ENCODE results near the gene KCNK15. TPM values are rescaled to one million over a fixed set of nuclear protein-coding genes. Genes with fewer than 3 reads are reported as not detected.

KCNK15 gene
- total RNA-seq, 2 donors from 2014 or later, result 0.09 to 0.11 TPM

DNA sequence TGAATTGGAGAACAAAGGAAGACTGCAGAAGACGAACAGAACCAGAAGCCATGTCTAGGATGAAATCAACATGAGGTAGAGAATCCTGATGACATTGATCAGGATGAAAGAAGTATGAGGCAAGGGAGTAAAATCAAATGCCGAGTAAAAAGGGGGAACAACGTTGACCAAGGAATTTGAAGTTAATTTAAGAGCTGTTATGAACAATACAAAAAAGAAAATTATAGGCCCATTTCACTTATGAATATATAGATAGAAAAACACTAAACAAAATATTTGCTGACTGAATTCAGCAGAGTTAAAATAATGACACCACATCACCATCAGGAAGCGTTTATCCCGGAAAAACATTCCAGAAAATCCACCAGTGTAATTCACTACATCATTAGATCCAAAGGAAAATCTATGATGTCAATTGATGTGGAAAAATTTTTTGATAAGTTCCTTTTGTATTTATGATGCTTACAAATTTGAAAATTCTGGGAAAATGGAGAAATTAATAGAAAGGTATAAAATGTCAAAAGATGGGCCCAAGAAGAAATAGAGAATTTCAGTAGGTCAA, 38.6 kb upstream of the KCNK15 start:
- no peaks in the 10 kb centered on the region for H3K9me3 Mint-ChIP-seq
- ATAC-seq (replicated peaks), result no peak
- H3K27me3 Mint-ChIP-seq, result peaks cover 2% of the 10 kb centered on the region
- no peaks in the 10 kb centered on the region for H3K4me1 Mint-ChIP-seq
- no peak overlapping the region for H3K4me3 Mint-ChIP-seq
- H3K27ac Mint-ChIP-seq, result no peak overlapping the region
- no peaks in the 10 kb centered on the region for H3K36me3 Mint-ChIP-seq (ENCODE audit: low read depth)

DNA sequence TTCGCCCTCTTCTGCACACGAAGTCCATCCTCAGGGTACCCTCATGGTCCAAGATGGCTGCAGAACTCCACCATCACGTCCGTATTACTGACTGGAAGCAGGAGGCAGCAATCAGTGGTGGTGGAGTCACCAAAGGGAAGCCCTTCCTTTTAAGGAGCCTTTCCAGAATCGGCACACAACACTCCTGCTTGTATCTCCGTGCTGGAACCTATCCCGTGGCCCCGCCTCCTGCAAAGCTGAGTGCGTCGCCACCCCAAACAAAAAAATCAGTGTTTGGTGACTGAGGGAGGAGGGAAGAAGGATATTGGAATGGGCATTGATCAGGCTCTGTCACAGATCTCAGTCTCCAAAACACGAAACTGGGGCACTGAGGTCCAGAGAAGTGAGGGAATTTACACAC, 36.3 kb upstream of the KCNK15 start:
- Mint-ChIP-seq H3K4me3 (no peak overlapping the region), H3K4me1 (no peaks in the 10 kb centered on the region), H3K9me3 (no peaks in the 10 kb centered on the region), H3K27ac (no peak overlapping the region), H3K27me3 (no peaks in the 10 kb centered on the region), H3K36me3 (ENCODE audit: low read depth) (no peaks in the 10 kb centered on the region)
- ATAC-seq (replicated peaks), result no peak

DNA sequence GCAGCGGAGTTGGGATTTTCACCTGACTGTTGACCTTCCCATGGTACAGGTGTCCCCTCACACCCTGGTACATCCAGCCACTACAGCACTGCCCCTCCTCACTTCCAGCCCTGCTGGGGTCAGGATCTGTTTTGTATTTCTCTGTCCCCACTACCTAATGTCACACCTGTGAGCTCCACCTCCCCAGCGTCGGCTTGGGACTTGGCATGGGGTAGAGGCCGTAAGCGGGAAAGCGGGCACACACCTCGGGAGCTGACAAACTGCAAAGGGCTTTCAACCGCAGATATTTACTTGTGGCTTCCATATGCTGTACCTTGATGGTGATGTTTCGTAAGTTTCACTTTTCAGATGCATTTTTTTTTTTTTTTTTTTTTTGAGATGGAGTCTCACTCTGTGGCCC, 35.9 kb upstream of the KCNK15 start:
- H3K9me3 Mint-ChIP-seq, result no peaks in the 10 kb centered on the region
- H3K4me3 Mint-ChIP-seq, result no peak overlapping the region
- H3K4me1 Mint-ChIP-seq, result no peaks in the 10 kb centered on the region
- H3K27ac Mint-ChIP-seq, result no peak overlapping the region
- H3K27me3 Mint-ChIP-seq, result no peaks in the 10 kb centered on the region
- H3K36me3 Mint-ChIP-seq (ENCODE audit: low read depth), result no peaks in the 10 kb centered on the region
- ATAC-seq (replicated peaks), result no peak

DNA sequence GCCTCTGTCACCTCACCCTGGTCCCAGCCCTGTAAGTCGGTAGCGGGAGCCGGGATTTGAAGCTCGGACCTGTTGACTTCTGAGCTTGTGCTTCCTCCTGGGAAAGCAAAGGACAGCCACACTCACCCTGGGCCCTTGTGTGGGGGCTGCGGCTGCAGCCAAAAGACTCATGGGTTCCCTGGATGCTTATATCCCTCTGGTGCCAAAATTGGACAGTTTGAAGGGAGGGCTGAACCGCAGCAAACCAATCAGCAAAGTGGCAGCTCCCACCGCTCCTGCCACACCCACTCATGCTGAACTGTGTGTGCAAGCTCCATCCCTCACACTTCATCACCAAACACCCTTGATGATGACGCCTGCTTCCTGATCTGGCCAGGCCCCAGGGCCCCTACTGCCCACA, 34.4 kb upstream of the KCNK15 start:
- Mint-ChIP-seq H3K9me3 (no peaks in the 10 kb centered on the region), H3K4me3 (no peak overlapping the region), H3K36me3 (ENCODE audit: low read depth) (no peaks in the 10 kb centered on the region), H3K27me3 (no peaks in the 10 kb centered on the region), H3K27ac (no peak overlapping the region), H3K4me1 (no peaks in the 10 kb centered on the region)
- no peak for ATAC-seq (replicated peaks)

DNA sequence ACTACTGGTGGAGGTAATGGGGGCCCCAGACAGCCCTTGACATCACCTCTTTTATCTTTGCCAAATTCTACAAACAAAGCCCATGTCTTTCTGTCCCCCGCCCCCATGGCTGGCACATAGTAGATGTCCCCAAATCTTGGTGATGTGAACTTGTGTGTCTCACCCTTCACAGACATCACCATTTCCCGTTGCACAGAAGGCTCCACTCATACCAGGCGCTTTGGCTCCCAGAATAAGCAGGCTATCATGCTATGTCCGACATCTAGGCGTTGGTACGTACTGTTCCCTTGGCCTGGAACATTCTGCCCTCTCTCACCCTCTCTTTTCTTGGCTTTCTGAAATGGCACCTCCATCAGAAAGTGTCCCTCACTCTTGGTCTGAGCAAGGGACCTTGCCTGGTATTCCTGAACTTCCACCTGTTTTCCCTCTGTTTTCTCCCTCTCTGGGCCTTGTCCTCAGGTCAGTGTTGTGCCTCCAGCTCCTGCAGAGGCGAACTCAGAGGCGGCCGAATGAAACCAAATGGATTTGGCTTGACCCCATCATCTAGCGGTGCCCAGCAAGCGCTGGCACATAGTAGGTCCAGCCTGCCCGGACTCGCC, 31.5 kb upstream of the KCNK15 start:
- no peaks in the 10 kb centered on the region for H3K27me3 Mint-ChIP-seq
- no peaks in the 10 kb centered on the region for H3K9me3 Mint-ChIP-seq
- H3K36me3 Mint-ChIP-seq (ENCODE audit: low read depth), result no peaks in the 10 kb centered on the region
- no peak overlapping the region for H3K27ac Mint-ChIP-seq
- H3K4me3 Mint-ChIP-seq, result no peak overlapping the region
- ATAC-seq (replicated peaks), result no peak
- H3K4me1 Mint-ChIP-seq, result no peaks in the 10 kb centered on the region

DNA sequence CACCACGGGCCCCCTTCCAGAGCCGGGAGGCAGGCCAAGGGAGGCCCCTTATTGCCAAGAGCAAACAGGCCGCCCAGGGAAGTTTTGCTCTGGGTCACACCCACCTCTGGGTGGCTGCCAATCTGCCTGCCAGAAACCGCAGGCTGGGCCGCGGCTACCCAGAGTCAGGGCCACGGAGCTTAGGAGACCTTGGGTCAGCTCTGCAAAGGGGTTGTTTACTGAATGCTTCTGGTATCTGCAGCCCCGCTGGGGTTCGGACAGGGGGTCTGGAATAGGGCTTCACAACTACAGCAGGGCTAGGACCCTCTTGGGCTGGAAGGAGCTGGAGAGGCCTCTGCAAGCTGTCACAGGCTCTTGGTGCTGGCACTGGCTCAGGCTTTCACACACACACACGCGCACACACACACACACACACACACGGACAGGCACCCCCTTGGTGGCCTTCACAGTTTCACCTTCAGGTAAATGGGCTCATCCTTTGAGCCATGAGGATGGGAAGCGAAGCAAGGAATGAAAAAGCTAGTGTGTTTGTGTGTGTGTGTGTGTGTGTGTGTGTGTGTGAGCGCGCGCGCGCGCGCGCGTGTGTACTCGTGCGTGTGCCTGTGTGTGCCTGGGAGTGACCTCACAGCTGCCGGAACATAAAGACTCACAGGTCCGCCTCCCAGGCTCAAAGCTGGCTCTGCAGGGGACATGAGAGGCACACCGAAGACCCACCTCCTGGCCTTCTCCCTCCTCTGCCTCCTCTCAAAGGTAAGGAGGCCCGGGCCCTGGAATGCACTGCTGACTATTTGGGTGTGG, 30.8 kb upstream of the KCNK15 start, which contains the start of gene CCN5:
CCN5 (plus strand) TSS at position 669 of the 798 bp plus-strand sequence; CDS start at position 691, 22 bp downstream.
- Mint-ChIP-seq H3K9me3 (no peaks in the 10 kb centered on the region), H3K27me3 (no peaks in the 10 kb centered on the region), H3K4me1 (no peaks in the 10 kb centered on the region), H3K27ac (no peak within 1 kb of the TSS), H3K4me3 (no peak within 1 kb of the TSS), H3K36me3 (ENCODE audit: low read depth) (no peaks in the 10 kb centered on the region)
- ATAC-seq (replicated peaks), result no peak

DNA sequence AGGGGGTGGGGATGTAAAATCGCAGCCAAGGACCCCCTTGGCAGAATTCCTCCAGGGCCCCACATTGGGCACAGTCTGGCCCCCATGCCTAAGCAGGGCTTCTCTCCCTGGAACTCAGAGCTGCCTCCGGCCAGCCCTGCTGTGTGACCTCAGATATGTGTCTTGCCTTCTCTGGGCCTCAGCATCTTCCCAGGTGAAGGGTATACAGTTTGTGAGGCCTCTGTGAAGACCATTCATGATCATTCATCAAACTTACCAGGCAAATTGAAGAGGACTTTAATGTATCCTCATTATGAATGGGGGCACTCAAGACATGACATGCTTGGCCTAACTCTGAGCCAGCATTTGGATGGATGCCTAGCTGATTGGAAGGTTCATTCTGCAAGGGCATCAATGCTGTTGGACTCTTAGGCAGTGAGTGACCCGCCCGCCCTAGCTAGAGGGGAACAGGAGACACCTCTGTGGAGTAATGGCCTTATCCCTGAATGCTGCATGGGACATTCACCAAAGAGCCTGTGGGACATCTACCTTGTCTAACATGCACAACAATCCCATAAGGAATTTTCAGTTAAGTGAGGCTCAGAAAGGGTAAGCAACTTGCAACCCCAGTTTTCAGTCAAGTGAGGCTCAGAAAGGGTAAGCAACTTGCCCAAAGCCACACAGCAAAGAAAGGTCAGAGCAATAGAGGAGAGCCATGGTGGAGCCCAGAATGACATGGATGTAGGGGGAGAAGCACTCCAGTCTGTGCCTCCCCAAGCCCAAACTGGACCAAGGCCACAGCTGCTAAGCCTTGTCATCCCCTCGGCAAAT, 30.0 kb upstream of the KCNK15 start:
- no peak overlapping the region for H3K4me3 Mint-ChIP-seq
- no peak overlapping the region for H3K27ac Mint-ChIP-seq
- no peaks in the 10 kb centered on the region for H3K4me1 Mint-ChIP-seq
- no peaks in the 10 kb centered on the region for H3K36me3 Mint-ChIP-seq (ENCODE audit: low read depth)
- no peak for ATAC-seq (replicated peaks)
- H3K9me3 Mint-ChIP-seq, result no peaks in the 10 kb centered on the region
- H3K27me3 Mint-ChIP-seq, result no peaks in the 10 kb centered on the region

DNA sequence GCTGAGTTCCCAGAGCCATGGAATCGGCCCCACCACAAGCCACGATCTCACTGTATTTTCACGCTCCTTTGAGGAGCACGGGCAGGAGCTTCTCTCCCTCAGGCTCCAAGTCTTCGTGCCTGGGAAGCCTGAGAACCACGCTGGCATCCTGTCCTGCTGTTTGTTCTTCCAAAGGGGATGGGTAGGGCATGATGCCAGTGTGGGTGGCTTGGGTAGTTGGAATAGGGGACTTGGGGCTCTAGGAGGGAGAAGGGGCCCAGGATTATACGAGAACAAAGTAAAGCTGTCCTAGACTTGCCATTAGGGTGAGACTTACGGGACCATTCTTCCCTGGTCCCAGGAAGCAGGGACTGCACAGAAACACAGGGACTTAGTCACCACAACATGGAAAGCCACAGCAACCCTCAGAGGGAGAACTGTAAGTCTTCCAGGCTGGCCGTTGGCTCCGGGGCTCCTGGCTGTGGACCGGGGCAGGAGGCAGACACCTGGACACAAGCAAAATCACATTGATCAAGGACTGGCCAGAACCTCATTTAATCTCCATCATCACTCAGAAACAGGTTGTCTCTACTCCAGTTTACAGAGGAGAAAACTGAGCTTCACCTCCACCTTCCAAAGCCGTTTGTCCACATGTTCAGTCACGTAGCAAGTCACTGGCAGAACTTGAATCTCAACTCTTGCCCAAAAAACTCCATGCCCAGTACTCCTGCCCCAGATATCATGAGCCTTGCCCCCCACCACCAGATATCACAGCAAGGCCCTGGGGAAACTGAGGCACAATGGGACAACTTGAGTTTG, 29.2 kb upstream of the KCNK15 start:
- Mint-ChIP-seq H3K9me3 (no peaks in the 10 kb centered on the region), H3K36me3 (ENCODE audit: low read depth) (no peaks in the 10 kb centered on the region), H3K27ac (no peak overlapping the region), H3K4me3 (no peak overlapping the region), H3K4me1 (no peaks in the 10 kb centered on the region), H3K27me3 (no peaks in the 10 kb centered on the region)
- ATAC-seq (replicated peaks), result no peak

DNA sequence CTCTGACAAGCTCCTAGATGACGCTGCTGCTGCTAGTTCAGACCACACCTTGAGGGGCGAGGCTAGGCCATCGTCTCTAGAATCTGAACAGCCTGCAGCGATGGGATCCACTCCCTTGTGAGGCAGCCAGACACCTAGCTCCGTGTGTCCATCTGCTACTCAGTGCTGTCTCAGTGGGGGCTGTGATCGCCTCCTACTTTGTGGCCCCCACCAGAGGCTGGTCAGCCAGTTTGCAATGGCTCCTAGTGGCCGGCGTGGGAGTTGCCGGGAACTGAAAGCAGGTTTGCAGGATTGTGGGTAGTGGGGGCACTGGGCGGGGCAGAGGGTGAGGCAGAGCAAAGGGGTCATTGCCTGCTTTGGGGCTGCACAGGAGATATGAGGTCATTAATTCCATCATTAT, 27.7 kb upstream of the KCNK15 start:
- Mint-ChIP-seq H3K4me1 (no peaks in the 10 kb centered on the region), H3K27ac (no peak overlapping the region), H3K27me3 (no peaks in the 10 kb centered on the region), H3K9me3 (no peaks in the 10 kb centered on the region), H3K36me3 (ENCODE audit: low read depth) (no peaks in the 10 kb centered on the region), H3K4me3 (no peak overlapping the region)
- ATAC-seq (replicated peaks), result no peak

DNA sequence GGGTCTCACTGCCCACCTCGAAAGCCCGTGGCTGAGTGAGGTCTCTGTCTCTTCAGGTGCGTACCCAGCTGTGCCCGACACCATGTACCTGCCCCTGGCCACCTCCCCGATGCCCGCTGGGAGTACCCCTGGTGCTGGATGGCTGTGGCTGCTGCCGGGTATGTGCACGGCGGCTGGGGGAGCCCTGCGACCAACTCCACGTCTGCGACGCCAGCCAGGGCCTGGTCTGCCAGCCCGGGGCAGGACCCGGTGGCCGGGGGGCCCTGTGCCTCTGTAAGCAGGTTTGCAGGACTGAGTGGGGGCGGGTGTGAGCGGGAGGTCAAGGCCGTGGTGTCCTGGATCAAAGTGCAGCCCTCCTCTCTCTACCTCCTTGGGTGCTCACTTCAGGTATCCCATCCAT, 25.8 kb upstream of the KCNK15 start:
- no peak overlapping the region for H3K4me3 Mint-ChIP-seq
- H3K27me3 Mint-ChIP-seq, result no peaks in the 10 kb centered on the region
- no peaks in the 10 kb centered on the region for H3K4me1 Mint-ChIP-seq
- no peak for ATAC-seq (replicated peaks)
- no peak overlapping the region for H3K27ac Mint-ChIP-seq
- no peaks in the 10 kb centered on the region for H3K36me3 Mint-ChIP-seq (ENCODE audit: low read depth)
- no peaks in the 10 kb centered on the region for H3K9me3 Mint-ChIP-seq

DNA sequence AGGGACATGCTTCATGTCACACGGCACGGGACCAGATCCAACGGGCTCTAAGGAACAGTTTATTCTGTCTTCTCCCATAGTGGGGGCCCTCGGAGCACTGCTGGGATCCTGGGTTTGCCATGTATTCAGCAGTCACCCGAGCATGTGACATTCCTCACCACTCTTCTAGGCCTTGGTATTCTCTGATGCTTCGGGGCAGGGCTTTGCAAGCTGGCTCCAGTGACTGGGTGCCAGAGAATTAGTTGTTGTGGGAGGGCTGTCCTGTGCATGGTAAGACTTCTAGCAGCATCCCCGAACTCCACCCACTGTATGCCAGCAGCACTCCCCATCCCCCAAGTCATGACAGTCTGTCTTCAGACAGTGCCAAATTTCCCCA, 25.1 kb upstream of the KCNK15 start:
- Mint-ChIP-seq H3K4me1 (no peaks in the 10 kb centered on the region), H3K36me3 (ENCODE audit: low read depth) (no peaks in the 10 kb centered on the region), H3K4me3 (no peak overlapping the region), H3K27ac (no peak overlapping the region), H3K27me3 (no peaks in the 10 kb centered on the region), H3K9me3 (no peaks in the 10 kb centered on the region)
- ATAC-seq (replicated peaks), result no peak

DNA sequence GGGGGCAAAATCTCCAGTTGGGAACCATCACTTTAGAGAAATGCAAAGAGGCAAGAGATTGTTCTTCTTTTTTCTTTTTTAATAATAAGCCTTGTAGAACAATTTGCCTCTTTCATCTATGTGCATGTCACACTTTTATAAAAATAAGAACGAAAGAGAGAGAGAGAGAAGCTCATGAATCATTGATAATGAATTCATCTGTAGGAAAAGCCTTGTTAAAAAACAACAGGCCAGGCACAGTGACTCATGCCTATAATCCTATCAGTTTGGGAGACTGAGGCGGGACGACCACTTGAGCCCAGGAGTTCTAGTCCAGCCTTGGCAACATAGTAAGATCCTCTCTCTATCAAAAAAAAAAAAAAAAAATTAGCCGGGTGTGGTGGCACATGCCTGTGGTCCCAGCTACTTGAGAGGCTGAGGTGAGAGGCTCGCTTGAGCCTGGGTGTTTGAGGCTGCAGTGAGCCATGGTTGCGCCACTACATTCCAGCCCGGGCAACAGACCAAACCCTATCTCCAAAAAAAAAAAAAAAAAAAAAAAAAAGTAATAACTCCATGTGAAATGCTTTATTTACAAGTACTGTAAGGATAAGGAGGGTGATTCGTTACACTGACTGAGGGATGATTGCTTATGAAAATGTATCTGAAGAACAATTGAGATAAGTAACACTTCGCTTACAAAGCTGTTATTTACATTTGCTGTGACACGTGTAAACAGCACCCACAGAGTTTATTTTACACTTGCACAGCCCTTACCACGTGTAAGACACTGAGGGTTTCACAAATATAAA, 24.5 kb upstream of the KCNK15 start:
- Mint-ChIP-seq H3K4me3 (no peak overlapping the region), H3K27me3 (no peaks in the 10 kb centered on the region), H3K36me3 (ENCODE audit: low read depth) (no peaks in the 10 kb centered on the region), H3K4me1 (no peaks in the 10 kb centered on the region), H3K27ac (no peak overlapping the region), H3K9me3 (no peaks in the 10 kb centered on the region)
- ATAC-seq (replicated peaks), result no peak

DNA sequence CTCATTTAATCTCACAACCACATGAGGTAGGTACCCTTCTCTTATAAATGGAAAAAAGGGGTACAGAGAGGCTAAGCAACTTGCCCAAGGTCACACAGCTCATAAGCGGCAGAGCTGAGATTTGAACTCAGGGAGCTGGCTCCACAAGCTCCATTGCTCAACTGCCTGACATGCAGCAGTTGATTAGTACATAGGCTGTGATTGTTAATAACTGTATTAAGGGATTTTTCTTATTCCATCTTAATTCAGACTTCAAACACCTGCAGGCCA, 23.9 kb upstream of the KCNK15 start:
- H3K36me3 Mint-ChIP-seq (ENCODE audit: low read depth), result no peaks in the 10 kb centered on the region
- H3K9me3 Mint-ChIP-seq, result no peaks in the 10 kb centered on the region
- no peak overlapping the region for H3K27ac Mint-ChIP-seq
- H3K27me3 Mint-ChIP-seq, result no peaks in the 10 kb centered on the region
- no peak for ATAC-seq (replicated peaks)
- H3K4me3 Mint-ChIP-seq, result no peak overlapping the region
- no peaks in the 10 kb centered on the region for H3K4me1 Mint-ChIP-seq

DNA sequence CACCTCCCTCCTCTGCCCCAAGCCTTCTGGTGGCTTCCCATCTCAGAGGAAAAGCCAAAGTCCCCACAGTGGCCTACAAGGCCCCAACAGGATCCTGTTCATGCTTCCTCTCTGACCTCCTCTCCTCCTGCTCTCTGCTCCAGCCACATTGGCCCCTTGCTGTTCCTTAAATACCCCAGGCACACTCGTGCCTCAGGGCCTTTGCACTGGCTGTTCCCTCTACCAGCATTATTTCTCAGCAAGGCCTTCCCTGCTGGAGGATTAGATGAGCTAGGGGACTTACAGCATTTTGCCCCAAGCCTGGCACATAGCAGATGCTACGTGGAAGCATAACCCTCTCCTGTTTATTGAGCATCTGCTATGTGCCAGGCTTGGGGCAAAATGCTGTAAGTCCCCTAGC, 22.7 kb upstream of the KCNK15 start:
- H3K4me1 Mint-ChIP-seq, result no peaks in the 10 kb centered on the region

More for the DNA sequence above, 22.7 kb upstream of the KCNK15 start:
- Mint-ChIP-seq H3K27ac (no peak overlapping the region), H3K27me3 (no peaks in the 10 kb centered on the region), H3K36me3 (ENCODE audit: low read depth) (no peaks in the 10 kb centered on the region), H3K9me3 (no peaks in the 10 kb centered on the region), H3K4me3 (no peak overlapping the region)
- no peak for ATAC-seq (replicated peaks)

Data from activated T-helper 17 cell treated with anti-CD3 and anti-CD28 coated beads, Interleukin-2, amount 50 U/mL, for 72 hours (primary cell).